HT1080 (cell line): Measurements from ENCODE around the gene PERM1. TPM values are rescaled to one million over a fixed set of nuclear protein-coding genes. Genes with fewer than 3 reads are reported as not detected.
"Not testable (repeated sequence)": the region's sequence is repeated elsewhere in the genome, so short reads cannot be mapped to it uniquely, and the experiment has no call there.

Experiments
- DNase-seq: peaks from one replicate; pipeline ENCODE4 v3.0.0-alpha.2; 2015; ENCODE audit warnings: low read depth
- total RNA-seq: library from RNA; depleted of rRNA; stranded (reverse); fragments of >200 nt; shearing (Covaris generic); gene quantifications from 2 replicates; pipeline ENCODE4 v1.2.3, GENCODE V29; 2014

Gene PERM1
- total RNA-seq, 1 experiment from 2014 or later: 0.50 TPM

- not testable (repeated sequence) for DNase-seq
Observed at GRCh38 chr1:1017397-1018320, 35.8 kb upstream of the PERM1 start.

DNA sequence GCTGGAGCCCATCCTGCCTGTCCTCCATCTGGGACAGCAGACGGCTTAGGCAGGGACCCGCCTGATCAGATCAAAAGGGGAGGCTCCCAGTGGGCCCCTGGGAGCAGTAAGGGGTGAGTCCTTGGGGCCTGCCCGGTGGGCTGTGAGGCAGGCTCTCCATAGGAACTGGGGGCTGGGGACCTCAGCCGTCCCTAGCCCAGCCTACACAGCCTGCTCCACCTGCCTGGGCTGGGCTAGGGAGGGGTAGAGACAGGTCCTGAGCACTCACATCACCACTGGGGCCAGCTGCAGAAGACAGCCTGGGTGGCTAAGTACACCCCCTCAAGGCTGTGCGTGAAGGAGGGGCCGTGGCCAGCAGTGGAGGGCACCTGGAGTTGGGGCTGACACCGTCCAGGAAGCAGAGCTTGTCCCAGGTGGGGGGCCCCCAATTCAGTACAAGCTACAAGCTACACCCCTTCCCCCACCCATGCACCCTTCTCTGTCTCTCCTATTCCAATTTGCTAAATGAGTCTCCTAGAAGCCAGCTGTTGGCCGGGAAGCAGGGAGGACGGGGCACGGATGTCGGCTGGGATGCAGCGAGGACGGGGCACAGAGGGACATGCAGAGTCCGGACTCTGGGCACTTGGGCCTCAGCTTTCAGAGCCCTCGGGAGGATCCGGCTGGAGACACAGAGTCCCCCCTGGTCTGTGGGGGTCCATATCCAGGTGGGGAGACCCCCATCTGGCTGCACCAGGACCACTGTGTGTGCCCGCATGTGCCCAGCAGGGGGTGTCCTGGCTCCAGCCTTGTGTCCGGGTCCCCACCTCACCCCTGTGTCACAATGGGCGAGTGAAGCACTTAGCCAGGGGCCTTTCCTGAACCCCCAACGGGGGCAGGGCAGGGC, 33.1 kb upstream of the PERM1 start:
- DNase-seq: no peak

DNA sequence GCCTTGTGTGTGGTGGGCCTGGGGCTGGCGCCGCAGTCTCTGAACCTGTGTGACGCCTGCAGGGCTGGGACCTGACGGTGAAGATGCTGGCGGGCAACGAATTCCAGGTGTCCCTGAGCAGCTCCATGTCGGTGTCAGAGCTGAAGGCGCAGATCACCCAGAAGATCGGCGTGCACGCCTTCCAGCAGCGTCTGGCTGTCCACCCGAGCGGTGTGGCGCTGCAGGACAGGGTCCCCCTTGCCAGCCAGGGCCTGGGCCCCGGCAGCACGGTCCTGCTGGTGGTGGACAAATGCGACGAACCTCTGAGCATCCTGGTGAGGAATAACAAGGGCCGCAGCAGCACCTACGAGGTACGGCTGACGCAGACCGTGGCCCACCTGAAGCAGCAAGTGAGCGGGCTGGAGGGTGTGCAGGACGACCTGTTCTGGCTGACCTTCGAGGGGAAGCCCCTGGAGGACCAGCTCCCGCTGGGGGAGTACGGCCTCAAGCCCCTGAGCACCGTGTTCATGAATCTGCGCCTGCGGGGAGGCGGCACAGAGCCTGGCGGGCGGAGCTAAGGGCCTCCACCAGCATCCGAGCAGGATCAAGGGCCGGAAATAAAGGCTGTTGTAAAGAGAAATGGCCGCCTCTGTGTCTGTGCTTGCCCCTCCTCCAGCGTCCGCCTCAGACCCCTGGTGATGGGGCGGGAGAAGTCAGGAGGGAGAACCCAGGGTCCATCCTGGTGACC, 32.2 kb upstream of the PERM1 start:
- no peak for DNase-seq

- peak; percentile 86 for DNase-seq
Observed at GRCh38 chr1:1013105-1013921, 31.4 kb upstream of the PERM1 start, which contains the start of gene ISG15. Gene ISG15, plus strand, starts transcription at chr1:1013497. Its CDS starts 77 bp downstream, at chr1:1013574.

GRCh38 chr1:1012736-1013104, 30.8 kb upstream of the PERM1 start:
- not testable (repeated sequence) for DNase-seq

DNA sequence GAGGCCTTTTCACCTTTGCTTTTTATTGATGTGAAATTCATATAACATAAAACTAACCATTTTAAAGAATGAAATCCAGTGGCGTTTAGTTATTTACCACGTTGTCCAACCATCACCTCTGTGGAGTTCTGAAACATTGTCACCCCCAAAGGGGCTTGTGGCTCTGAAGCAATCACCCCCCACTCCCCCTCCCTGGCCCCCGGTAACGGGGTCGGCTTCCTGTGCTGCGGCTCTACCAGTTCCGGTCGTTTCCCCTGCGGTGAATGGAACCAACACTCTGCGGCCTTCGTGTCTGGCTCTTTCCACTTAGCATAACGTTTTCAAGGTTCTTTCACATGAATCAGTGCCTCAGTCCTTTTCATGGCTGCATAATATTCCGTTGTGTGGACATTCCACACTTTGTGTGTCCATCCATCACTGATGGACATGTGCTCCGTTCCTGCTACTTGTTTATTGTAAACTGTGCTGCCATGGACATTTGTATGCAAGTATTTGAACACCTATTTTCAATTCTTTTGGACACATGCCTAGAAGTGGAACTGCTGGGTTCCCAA, 29.6 kb upstream of the PERM1 start:
- DNase-seq: no peak

DNA sequence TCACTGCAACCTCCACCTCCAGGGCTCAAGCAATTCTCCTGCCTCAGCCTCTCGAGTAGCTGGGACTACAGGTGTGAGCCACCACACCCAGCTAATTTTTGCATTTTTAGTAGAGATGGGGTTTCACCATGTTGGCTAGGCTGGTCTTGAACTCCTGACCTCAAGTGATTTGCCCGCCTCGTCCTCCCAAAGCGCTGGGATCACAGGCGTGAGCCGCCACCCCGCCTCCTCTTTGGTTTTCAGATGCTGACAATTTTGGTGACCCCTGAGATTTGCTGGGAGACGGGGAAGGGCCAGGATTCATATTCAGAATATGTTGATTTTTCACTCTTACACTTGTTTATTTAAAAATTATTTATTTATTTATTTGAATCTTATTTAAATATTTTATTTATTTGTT, 28.2 kb upstream of the PERM1 start:
- DNase-seq: not testable (repeated sequence)

- no peak for DNase-seq
Observed at GRCh38 chr1:1006305-1007159, 24.6 kb upstream of the PERM1 start.

- no peak for DNase-seq
Observed at GRCh38 chr1:1005774-1006304, 23.9 kb upstream of the PERM1 start.

DNA sequence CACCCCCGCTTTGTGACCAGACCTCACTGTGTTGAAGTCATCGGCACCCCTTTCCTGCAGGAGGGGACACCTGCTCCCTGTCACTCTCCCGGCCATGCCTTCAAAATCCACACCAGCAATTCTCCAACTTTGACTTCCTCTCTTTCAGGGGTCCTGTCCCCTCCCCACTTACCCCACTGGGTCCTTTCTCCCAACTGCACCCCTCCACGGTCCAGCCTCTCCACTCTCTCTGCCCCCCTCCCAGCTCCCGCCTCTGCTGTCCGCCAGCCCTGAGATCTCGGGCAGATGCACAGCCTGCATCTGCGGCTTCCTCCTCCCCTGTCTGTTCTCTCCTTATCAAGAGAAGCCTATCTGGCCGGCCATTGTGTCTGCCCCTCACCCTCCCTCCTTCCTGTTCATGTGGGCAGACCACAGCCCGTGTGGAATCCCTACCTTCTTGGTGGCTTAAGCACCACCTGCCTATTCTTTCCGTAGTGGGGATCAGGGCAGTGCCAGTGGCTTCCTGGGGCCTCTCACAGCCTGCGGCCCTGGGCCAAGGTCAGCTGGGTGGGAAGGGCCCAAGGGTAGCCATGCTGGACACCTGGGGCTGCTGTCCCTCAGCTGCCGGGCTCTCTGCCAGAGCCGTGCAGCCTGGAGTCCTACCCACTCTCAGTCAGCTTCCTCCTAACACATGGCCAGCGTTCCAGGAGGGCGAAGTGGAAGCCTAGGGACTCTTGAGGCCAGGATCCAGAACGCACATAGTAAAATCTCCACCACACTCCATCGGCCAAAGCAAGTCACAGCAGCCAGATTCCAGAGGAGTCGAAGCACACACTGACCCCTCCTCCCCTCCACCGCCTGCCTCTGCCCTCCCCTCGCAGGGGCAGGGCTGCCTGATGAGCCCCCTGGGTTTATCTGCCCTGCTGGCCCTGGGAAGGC, 23.1 kb upstream of the PERM1 start:
- DNase-seq: peak; percentile 41

GRCh38 chr1:1004420-1004779, 22.5 kb upstream of the PERM1 start:
- no peak for DNase-seq

GRCh38 chr1:1003618-1004419, 21.9 kb upstream of the PERM1 start:
- no peak for DNase-seq

- no peak for DNase-seq
Observed at GRCh38 chr1:1001057-1001783, 19.3 kb upstream of the PERM1 start.

DNA sequence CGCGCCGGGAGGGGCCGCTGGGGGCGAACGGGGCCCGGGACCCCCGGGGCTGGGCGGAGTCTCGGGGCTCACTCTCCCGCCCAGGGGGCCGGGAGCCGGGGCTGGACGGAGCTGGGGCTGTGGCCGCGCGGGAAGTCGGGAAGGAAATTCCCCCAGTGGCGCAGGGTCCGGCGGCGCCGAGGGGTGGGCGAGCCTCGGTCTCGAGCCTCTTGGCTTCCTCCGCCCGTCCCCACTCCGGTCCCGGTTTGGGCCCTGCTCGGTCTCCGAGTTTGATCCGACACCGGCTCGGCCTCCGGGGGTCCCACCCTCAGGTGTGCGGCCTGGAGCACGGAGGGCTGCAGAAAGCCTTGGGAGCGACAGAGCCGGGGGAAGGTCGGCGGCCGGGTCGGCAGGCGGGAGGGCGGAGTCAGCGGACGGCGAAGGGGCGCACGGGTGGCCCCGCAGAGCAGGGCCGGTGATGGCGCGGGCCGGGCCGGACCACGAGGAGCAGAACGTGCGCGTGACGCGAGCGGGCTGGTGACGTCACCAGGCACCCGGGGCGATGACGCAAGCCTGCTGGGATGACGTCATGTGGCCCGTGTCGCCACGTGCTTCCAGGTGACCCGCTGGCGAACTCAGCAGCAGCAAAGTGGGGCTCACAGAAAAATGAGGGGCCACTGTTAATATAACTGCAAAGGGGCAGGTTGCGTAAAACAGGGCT, 18.6 kb upstream of the PERM1 start:
- peak; percentile 67 for DNase-seq

- DNase-seq: peak; percentile 81
Observed at GRCh38 chr1:999725-1000356, 17.9 kb upstream of the PERM1 start, which contains the start of gene HES4. Gene HES4, minus strand, starts transcription at chr1:1000097. Its CDS starts 124 bp downstream, at chr1:999973.
